Activated T-cell treated with anti-CD3 and anti-CD28 coated beads, Interleukin-2, amount 50 U/mL, for 24 hours (primary cell): Measurements from ENCODE around the gene ZBTB38.

Experiments used
- DNase-seq: peaks from one replicate; pipeline ENCODE4 v3.0.0-alpha.2; 2020
- H3K27ac Mint-ChIP-seq: 2 replicates; pipeline ENCODE4 v1.8.0; 2020; ENCODE audit warnings: mild to moderate bottlenecking, mixed read lengths
- H3K27me3 Mint-ChIP-seq: 2 replicates; pipeline ENCODE4 v1.8.0; 2020; ENCODE audit warnings: mixed read lengths
- H3K36me3 Mint-ChIP-seq: 2 replicates; pipeline ENCODE4 v1.8.0; 2020; ENCODE audit warnings: low read depth, mixed read lengths
- H3K4me1 Mint-ChIP-seq: 2 replicates; pipeline ENCODE4 v1.8.0; 2020; ENCODE audit warnings: low read depth, mixed read lengths
- H3K4me3 Mint-ChIP-seq: 2 replicates; pipeline ENCODE4 v1.8.0; 2020; ENCODE audit warnings: mild to moderate bottlenecking, moderate library complexity, mixed read lengths
- H3K9me3 Mint-ChIP-seq: 2 replicates; pipeline ENCODE4 v1.8.0; 2020; ENCODE audit warnings: mixed read lengths

The ZBTB38 gene

DNA sequence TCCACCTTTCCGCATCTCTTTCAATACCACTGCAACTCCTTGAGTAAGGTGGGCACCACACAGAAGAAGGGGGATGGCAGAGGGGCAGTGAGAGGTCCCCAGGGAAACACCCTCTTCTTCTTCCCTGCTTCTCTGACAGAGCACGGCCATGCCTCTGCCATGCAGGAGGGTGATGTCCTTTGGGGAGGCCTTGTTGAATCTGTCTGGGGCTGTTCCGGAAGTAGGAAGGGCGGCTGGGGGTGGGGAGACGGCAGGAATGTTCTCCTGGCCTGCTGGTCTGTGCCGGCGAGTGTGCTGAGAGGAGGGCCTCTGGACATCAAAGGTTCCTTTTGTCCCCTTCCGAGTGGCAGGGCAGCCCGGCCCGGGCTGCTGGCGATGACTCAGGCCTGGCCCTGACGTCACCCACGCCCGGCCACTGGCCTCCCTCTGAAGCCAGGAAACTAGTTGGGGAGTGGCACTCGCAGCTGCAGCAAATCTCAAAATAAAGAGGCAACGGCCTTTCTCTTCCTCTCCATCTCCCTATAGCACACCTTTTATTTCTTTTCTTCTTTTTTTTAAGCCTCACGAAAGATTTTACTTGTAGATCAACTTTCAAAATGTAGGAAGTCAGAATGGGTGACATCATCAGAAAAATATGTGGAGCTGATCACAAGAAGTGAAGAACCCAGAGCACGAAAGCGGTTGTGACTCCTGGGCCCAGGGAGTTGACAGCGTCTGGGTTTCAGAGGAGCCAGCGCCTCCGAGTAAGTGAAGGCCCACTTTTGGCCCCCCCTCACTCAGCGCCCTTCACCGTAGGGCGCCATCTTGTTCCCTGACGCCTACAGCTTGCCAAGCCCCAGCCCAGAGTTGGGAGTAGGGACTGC is at the start of gene ZBTB38:
Gene ZBTB38 (plus strand): TSS at position 443 of the 863 bp plus-strand sequence. CDS start 73,885 bp downstream, outside the sequence.
- H3K27ac Mint-ChIP-seq = no peak within 1 kb of the TSS

GRCh38 chr3:141320399-141321108 is 47.8 kb upstream of the ZBTB38 start:
- H3K4me3 Mint-ChIP-seq = no peak overlapping the region

More for the DNA sequence above, at the start of gene ZBTB38:
- no peak for DNase-seq
- H3K9me3 Mint-ChIP-seq = peaks cover 2% of the 10 kb centered on the region
- no peak within 1 kb of the TSS for H3K4me3 Mint-ChIP-seq
- no peaks in the 10 kb centered on the region for H3K36me3 Mint-ChIP-seq
- H3K27me3 Mint-ChIP-seq = no peaks in the 10 kb centered on the region
- peaks cover 44% of the 10 kb centered on the region for H3K4me1 Mint-ChIP-seq

GRCh38 chr3:141321109-141321497 is 47.2 kb upstream of the ZBTB38 start:
- Mint-ChIP-seq H3K36me3 (peaks cover 6% of the 10 kb centered on the region), H3K27me3 (no peaks in the 10 kb centered on the region), H3K9me3 (peaks cover 15% of the 10 kb centered on the region), H3K4me1 (peaks cover 24% of the 10 kb centered on the region), H3K27ac (peak overlapping the region; percentile 68), H3K4me3 (no peak overlapping the region)
- no peak for DNase-seq

More at GRCh38 chr3:141320399-141321108, 47.8 kb upstream of the ZBTB38 start:
- Mint-ChIP-seq H3K27me3 (no peaks in the 10 kb centered on the region), H3K36me3 (peaks cover 6% of the 10 kb centered on the region), H3K27ac (peak overlapping the region; percentile 68), H3K4me1 (peaks cover 23% of the 10 kb centered on the region), H3K9me3 (peaks cover 15% of the 10 kb centered on the region)
- DNase-seq = no peak

- Mint-ChIP-seq H3K4me1 (peaks cover 37% of the 10 kb centered on the region), H3K27me3 (no peaks in the 10 kb centered on the region), H3K9me3 (peaks cover 12% of the 10 kb centered on the region), H3K4me3 (no peak overlapping the region), H3K36me3 (peaks cover 2% of the 10 kb centered on the region), H3K27ac (no peak overlapping the region)
- no peak for DNase-seq
Observed at GRCh38 chr3:141323936-141324704, 44.2 kb upstream of the ZBTB38 start.

DNA sequence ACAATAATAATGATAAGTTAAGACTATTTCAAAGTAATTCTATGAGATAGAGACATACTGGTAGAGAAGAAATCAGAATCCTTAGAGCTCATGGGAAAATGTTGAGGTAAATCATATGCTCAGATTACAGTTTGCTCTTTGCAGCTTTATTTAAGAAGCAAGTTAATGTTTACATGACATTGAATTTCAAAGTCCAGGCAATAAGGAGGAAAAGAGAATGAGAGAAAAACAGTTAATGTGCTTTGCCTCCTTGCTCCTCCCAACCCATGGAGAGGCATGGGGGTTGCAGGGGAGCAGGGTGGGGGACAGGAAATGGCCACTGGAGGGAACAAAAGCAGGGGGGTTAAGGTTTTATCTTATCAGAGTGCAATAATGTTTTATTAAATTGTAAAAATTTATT is 42.2 kb upstream of the ZBTB38 start:
- peaks cover 23% of the 10 kb centered on the region for H3K4me1 Mint-ChIP-seq
- H3K9me3 Mint-ChIP-seq = no peaks in the 10 kb centered on the region
- H3K36me3 Mint-ChIP-seq = no peaks in the 10 kb centered on the region
- no peak overlapping the region for H3K27ac Mint-ChIP-seq
- H3K27me3 Mint-ChIP-seq = no peaks in the 10 kb centered on the region
- DNase-seq = no peak
- no peak overlapping the region for H3K4me3 Mint-ChIP-seq

DNA sequence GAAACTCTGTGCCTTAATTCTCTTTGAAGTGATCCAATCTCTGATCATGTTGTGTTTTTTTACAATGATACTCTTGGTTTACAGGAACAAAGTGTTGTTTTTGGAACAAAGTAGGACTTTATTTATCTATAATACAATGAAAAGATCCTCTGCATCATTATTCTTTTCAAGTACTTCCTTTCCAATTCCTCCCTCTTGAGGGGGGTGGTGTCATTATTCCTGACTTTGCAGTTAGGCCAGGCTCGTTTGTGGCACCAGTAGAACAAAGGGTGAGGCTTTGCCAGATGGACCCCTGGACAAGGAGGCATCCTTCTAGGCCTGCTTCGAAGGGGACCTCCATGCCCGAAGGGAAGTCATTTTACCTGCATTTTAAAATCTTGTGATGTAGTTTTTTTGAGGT is 41.7 kb upstream of the ZBTB38 start:
- peaks cover 17% of the 10 kb centered on the region for H3K4me1 Mint-ChIP-seq
- no peaks in the 10 kb centered on the region for H3K27me3 Mint-ChIP-seq
- no peaks in the 10 kb centered on the region for H3K9me3 Mint-ChIP-seq
- DNase-seq = no peak
- H3K36me3 Mint-ChIP-seq = no peaks in the 10 kb centered on the region
- H3K27ac Mint-ChIP-seq = no peak overlapping the region
- no peak overlapping the region for H3K4me3 Mint-ChIP-seq

DNA sequence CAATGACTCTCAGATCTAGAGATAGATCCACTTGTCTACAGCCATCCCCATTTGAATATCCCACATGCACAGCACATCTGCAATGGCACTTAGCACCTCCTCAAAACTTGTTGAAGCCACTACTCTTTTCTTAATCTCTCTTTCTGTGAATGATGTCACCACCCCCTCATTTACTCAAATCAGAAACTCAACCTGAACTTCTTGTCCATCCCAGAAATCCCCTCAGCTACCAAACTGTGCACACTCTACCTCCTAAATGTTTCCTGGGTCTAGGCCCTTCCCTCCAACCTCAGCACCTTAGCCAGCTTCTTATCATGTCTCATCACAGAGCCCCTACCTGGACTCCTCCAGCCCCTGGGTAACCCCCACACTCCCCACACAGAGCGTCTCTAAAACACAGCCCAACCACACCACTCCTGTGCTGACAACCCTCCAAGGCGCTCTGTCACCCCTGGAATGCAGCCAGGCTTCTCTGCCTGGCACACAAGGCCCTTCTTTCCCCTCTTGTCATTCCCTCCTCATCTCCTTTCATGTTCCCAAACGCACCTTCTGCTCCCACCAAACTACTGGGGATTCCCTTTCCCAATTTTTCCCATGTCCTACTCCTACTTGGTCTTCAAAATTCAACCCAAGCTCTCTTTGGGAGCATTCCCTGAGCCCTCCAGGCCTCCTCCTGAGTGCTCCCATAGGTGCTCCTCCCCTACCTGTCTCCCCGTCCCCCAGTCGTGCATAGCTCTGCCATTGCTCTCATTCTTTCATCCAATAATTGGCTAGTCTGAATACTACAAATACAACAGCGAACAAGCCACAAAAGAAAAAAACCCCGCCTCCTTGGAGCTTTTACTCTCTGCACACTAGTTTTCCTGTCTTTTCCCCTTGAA is 39.8 kb upstream of the ZBTB38 start:
- Mint-ChIP-seq H3K36me3 (no peaks in the 10 kb centered on the region), H3K4me1 (peaks cover 13% of the 10 kb centered on the region), H3K9me3 (no peaks in the 10 kb centered on the region), H3K27me3 (no peaks in the 10 kb centered on the region), H3K4me3 (no peak overlapping the region), H3K27ac (no peak overlapping the region)
- DNase-seq = no peak

DNA sequence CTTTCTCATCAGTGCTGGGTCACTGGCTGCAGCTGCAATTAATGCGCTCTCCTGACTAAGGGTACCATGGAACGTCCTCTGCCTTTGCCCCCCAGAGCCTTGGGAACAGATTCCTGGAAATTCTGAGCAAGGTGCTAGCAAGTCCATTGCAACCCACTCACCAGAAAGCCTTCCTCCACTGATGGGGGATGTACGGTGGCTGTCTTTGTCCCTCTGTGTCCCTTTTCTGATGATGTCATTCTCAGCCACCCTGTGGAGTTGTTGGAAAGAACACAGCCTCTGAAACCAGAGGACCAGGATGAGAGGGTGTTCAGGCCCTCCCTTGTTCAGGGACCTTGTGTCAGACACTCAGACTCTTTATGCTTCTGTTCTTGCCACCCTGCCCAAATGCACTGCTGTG is 38.1 kb upstream of the ZBTB38 start:
- Mint-ChIP-seq H3K4me1 (peaks cover 13% of the 10 kb centered on the region), H3K9me3 (no peaks in the 10 kb centered on the region), H3K27ac (no peak overlapping the region), H3K36me3 (no peaks in the 10 kb centered on the region), H3K4me3 (no peak overlapping the region), H3K27me3 (no peaks in the 10 kb centered on the region)
- no peak for DNase-seq

- Mint-ChIP-seq H3K27ac (no peak overlapping the region), H3K4me1 (peaks cover 13% of the 10 kb centered on the region), H3K36me3 (no peaks in the 10 kb centered on the region), H3K9me3 (no peaks in the 10 kb centered on the region), H3K4me3 (no peak overlapping the region), H3K27me3 (no peaks in the 10 kb centered on the region)
- DNase-seq = no peak
Observed at GRCh38 chr3:141330718-141331376, 37.5 kb upstream of the ZBTB38 start.

GRCh38 chr3:141331377-141332318 is 36.7 kb upstream of the ZBTB38 start:
- no peaks in the 10 kb centered on the region for H3K36me3 Mint-ChIP-seq
- no peak overlapping the region for H3K27ac Mint-ChIP-seq
- H3K4me1 Mint-ChIP-seq = peaks cover 11% of the 10 kb centered on the region
- no peaks in the 10 kb centered on the region for H3K27me3 Mint-ChIP-seq
- H3K4me3 Mint-ChIP-seq = no peak overlapping the region
- DNase-seq = no peak
- no peaks in the 10 kb centered on the region for H3K9me3 Mint-ChIP-seq

GRCh38 chr3:141332416-141332815 is 35.9 kb upstream of the ZBTB38 start:
- Mint-ChIP-seq H3K27me3 (no peaks in the 10 kb centered on the region), H3K36me3 (no peaks in the 10 kb centered on the region), H3K4me3 (no peak overlapping the region), H3K9me3 (no peaks in the 10 kb centered on the region), H3K4me1 (peaks cover 11% of the 10 kb centered on the region), H3K27ac (no peak overlapping the region)
- DNase-seq = no peak

DNA sequence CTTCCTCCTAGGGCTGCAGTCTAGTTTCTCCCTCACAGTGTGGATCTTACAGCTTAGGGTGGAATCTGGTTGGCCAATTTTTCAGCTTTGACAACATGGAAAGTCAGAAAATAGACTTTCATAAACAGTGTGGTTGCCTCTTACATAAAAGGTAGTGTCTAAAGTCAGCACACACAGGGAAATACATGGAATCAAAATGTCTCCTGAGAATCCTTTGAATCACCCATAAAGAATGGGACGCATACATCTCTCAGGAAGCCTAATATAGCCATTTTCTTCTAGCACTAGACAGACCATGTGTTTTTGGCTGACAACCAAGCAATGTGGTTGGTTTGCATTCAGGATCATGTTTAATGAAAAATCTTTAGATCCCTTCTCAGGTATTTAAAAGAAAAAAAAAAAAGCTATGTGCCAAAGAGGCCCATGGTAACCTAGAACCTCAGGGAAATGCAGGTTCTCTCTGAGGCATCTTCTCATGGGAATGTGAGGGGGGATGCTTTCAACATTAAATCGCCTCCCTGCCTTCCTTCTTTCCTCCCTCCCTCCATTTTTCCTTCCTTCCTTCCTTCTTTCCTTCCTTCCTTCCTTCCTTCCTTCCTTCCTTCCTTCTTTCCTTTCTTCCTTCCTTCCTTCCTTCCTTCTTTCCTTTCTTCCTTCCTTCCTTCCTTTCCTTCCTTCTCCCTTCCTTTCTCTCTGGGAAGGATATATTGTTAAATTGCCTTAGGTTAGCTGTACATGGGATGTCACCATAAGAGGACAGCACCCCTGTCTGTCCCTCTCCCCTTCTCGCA is 34.3 kb upstream of the ZBTB38 start:
- no peaks in the 10 kb centered on the region for H3K9me3 Mint-ChIP-seq
- H3K36me3 Mint-ChIP-seq = no peaks in the 10 kb centered on the region
- H3K27ac Mint-ChIP-seq = no peak overlapping the region
- H3K4me3 Mint-ChIP-seq = no peak overlapping the region
- DNase-seq = no peak
- no peaks in the 10 kb centered on the region for H3K4me1 Mint-ChIP-seq
- H3K27me3 Mint-ChIP-seq = no peaks in the 10 kb centered on the region
